Measurements from ENCODE around the gene NCLN.

- no peak for TF ChIP-seq CTCF (IDR thresholded peaks at IDR 0.05 in 4 of 5, conservative IDR thresholded peaks at IDR 0.05 in 1 of 5)
- TF ChIP-seq POLR2A (IDR thresholded peaks at IDR 0.05) = no peak
These were observed 10.6 kb downstream of the NCLN start for GRCh38 chr19:3196064-3196932.
